Hematopoietic multipotent progenitor cell treated with erythropoietin and hydrocortisone succinate and interleukin-3 and kit ligand, for 15 days (in vitro differentiated cells): ENCODE results near the gene FOXL3.
"Not testable (repeated sequence)": the region's sequence is repeated elsewhere in the genome, so short reads cannot be mapped to it uniquely, and the experiment has no call there.

Experiments used
- DNase-seq: peaks from one replicate; pipeline ENCODE4 v3.0.0-alpha.2; 2015; ENCODE audit warnings: low spot score

Gene FOXL3

GRCh38 chr7:323410-323809 lies 33.4 kb downstream of the FOXL3 start:
- no peak for DNase-seq

DNA sequence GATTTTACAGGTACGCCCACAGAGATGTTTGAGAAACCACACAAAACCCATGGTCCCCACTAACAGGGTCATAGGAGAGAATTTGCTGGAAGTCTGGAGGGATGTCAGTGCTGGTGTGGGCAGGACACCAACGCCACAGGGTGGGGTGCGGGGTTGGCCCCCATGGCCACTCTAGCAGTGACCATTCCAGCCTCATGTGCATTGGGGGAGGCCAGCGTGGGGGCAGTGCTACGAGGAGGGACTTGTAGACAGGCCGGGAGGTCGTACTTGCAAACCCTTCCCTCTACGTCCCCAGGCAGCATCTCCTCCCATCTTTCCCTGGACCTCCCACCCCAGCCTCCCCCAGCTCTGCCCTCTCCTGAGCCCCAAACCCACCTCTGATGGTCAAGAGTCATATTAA lies 34.0 kb downstream of the FOXL3 start:
- no peak for DNase-seq

- no peak for DNase-seq
These were observed 35.3 kb downstream of the FOXL3 start for GRCh38 chr7:325051-325798.

- DNase-seq: no peak
These were observed 35.8 kb downstream of the FOXL3 start for GRCh38 chr7:325811-326210.

GRCh38 chr7:326273-326672 lies 36.3 kb downstream of the FOXL3 start:
- no peak for DNase-seq

- no peak for DNase-seq
These were observed 36.9 kb downstream of the FOXL3 start for GRCh38 chr7:326809-327232.

GRCh38 chr7:327233-327931 lies 37.4 kb downstream of the FOXL3 start:
- no peak for DNase-seq

DNA sequence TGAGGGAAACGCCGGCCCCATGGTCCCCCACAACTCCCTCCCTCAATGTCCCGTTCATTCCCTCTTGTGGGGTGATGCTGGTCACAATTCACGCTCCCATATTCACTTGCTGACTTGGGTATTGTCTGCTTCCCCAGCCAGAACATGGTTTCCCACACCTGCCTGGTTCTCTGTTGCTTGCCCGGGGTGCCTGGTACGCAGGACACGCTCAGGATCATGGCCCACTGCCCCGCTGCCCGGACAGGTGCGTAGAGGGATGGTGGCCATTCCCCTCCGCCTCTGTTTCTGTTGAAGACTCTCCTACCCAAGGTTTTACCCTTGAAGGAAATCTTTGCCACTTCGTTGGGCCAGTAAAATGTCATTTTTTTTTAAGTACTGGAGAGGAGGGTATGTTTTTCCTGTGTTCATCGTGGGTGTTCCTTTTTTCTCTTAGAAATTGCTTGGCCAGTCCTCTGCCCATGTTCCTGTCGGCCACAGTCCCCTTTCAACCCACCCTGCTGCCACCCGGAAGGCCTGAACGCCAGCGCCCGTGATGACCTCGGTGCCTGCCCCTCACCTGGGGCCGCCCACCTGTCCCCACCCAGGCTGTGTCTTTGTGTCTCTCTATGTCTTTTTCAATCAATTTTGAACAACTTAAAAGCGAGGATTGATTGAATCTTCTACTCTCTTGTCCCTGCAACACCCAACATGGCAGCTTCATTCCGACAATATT lies 38.2 kb downstream of the FOXL3 start:
- DNase-seq: no peak

- DNase-seq: no peak
These were observed 39.8 kb downstream of the FOXL3 start for GRCh38 chr7:329691-330281.

DNA sequence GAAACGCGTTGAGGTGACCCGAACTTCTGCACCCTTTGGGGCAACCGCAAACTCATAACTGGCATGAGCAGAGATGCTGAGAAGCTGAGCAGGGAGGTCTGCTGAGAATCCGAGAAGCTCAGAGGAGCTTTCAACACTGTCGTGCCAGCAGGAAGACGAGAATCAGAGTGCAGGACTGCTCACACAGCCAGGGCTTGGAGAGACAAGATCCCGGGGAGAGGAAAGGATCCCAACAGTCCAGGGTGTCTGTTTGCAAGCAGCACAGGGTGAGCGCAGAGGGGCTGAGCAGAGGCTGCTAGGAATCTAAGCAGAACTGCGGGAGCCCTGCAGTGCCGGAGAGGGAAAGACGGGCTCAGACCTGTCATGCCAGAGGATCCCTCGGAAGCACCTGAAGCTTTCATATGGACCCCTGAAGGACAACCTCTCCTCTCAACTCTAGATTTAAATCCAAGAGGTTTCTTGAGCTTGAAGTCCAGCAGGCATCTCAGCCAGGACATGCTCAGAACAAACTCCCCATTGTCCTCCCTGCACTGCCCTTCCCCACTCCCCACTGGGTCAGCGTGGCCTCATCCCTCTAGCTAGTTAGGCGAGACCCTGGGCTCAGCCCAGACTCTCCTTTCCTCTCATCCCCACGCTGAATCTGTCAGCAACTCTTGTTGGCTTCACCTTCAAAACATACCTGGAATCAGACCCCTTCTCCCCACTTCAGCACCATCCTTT lies 40.7 kb downstream of the FOXL3 start:
- no peak for DNase-seq

DNA sequence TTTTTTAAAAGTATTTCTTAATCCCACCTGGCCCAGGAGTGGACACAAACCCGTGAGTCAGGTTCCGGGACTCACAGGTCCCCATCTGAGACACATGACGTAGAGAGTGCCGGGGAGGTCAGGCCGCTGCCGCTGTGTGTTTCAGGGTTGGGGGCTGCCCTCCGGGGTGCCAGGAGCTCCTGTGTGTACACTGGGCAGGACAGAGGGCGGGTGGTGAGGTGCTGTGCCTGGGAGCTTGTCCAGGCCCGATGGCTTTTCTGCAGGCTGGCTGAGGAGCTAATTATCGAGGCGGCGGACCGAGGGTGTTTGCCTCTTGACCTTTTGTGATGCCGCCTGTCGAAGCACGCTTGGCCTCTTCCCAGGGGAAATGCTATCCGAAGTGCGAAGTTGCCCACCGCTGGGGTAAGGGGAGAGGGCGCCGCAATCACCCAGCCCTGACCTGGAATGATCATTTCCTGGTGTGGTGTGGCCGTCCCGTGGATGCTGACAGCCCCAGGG lies 42.1 kb downstream of the FOXL3 start:
- DNase-seq: no peak

DNA sequence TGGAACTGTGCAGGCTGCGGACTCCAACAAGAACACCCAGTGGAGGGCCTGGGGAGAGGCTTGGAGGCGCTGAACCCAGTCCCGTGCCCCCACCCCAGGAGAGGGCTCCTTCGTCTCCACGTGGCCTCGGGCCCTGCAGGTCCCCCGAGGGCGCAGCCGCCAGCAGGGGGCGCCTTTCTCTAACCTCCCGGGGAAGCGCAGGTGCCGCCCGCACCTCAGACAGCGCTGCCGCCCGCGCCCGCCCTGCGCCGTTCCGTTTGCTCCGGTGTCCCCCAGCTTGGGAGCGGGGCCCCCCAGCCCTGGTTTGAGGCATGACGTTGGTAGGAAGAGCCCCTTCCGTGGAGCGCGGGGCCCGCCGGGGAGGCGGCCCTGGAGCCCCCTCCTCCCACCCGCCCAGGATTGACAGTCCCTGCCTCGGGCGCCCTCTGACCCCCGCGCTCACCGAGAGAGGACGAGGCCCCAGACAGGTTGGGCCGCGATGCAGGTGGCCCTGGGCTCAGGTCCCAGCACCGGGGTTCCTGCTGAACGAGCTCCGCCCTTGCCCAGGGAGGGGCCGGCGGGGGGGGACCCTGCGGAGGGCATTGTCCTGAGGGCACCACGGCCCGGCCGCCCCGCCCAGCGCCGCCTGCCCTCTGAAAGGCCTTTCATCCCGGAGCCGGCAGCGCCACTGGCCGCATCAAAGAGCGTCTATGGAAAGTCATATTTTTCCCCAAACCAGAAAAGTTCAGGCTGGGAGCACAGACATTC lies 42.8 kb downstream of the FOXL3 start:
- no peak for DNase-seq

- DNase-seq: no peak
These were observed 43.4 kb downstream of the FOXL3 start for GRCh38 chr7:333393-333764.

GRCh38 chr7:334618-335357 lies 44.8 kb downstream of the FOXL3 start:
- no peak for DNase-seq

DNA sequence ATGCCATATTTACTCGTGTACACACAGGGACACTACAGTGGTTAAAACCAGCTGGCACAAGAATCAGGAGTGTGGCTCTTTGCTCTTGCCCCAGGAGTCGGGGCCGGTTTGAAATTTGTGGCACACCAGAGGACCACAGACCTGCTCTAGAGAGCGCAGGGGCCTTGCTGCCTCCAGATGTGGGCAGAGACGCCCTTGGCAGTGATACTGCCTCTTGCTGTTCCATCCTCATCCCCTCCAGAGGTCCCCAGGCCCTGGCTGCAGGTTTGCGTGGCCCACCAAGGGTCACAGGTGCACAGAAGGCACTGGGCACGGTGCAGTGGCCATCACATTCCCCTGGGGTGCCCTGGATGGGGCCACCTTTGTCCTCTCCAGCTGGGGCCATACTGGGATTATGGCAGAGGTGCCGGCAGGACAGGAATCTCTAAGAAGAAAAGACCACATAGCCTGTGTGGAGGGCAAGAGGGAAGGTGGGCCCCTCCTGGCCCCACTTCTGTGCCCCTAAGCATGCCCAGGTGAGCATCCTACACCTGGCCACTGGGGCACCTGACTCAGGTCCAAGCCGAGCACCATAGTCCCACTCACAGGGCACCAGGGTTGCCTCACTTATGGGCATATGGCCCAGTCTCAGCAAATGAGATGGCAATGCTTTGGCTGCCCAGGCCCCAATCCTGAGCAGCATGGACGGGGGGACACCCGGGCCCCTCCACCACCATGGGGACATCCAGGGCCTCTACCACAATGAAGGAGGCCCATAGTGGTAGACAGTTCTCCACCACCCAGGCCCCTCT lies 45.6 kb downstream of the FOXL3 start:
- no peak for DNase-seq

DNA sequence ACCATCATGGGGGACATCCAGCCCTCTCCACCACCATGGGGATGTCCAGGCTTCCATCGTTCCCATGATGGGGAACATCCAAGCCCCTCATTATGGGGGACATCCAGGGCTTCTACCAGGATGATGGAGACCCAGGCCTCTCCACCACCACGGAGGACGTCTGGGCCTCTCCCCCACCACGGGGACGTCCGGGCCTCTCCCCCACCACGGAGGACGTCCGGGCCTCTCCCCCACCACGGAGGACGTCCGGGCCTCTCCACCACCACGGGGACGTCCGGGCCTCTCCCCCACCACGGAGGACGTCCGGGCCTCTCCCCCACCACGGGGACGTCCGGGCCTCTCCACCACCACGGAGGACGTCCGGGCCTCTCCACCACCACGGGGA lies 46.2 kb downstream of the FOXL3 start:
- DNase-seq: not testable (repeated sequence)

DNA sequence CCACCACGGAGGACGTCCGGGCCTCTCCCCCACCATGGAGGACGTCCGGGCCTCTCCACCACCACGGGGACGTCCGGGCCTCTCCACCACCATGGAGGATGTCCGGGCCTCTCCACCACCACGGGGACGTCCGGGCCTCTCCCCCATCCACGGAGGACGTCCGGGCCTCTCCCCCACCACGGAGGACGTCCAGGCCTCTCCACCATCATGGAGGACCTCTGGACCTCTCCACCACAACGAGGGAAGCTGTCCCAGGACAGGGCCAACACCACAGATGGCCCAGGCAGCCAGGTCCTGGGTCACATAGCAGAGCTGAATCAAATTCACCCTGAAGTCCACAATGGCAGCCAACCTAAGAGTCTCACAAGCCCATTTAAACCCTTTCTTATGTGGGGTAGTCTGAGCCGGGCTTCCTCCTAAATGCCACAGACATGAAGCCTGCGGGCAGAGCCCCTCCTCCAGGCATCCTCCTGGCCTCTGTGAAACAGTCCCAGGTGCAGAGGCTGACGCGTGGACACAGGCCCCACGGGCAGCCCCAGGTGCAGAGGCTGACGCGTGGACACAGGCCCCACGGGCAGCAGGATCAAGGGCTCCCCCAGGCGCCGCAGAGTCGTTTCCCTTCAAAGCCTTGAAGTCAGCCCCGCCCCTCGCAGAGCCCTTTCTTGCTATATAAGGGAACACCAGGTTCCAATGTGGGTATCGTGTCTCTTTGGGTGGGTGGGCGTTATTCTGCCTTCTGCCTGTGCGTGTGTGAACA lies 47.0 kb downstream of the FOXL3 start:
- no peak for DNase-seq

- no peak for DNase-seq
These were observed 47.6 kb downstream of the FOXL3 start for GRCh38 chr7:337567-337951.
